HUES48 (cell line): ENCODE measurements around the gene KCNK10.

Experiments
- H3K27ac ChIP-seq: one replicate; pipeline ENCODE4 v1.7.0; 2013; ENCODE audit warnings: low read depth, low read length, inconsistent platforms
- H3K27me3 ChIP-seq: 2 replicates; pipeline ENCODE4 v1.6.1; 2013; ENCODE audit warnings: mild to moderate bottlenecking, low read length; ENCODE audit not compliant: control insufficient read depth, insufficient read depth
- H3K36me3 ChIP-seq: 2 replicates; pipeline ENCODE4 v1.6.1; 2013; ENCODE audit warnings: low read length; ENCODE audit not compliant: control insufficient read depth, insufficient read depth
- H3K4me1 ChIP-seq: 2 replicates; pipeline ENCODE4 v1.6.1; 2013; ENCODE audit warnings: mild to moderate bottlenecking, low read length; ENCODE audit not compliant: control insufficient read depth, insufficient read depth
- H3K4me3 ChIP-seq: 2 replicates; pipeline ENCODE4 v1.5.1; 2013; ENCODE audit warnings: mild to moderate bottlenecking, low read depth, low read length
- H3K9ac ChIP-seq: 2 replicates; pipeline ENCODE4 v1.6.1; 2013; ENCODE audit warnings: mild to moderate bottlenecking, low read depth, low read length, moderate library complexity
- H3K9me3 ChIP-seq: 2 replicates; pipeline ENCODE4 v1.6.1; 2013; ENCODE audit warnings: low read length; ENCODE audit not compliant: control insufficient read depth, insufficient read depth

Gene KCNK10

DNA sequence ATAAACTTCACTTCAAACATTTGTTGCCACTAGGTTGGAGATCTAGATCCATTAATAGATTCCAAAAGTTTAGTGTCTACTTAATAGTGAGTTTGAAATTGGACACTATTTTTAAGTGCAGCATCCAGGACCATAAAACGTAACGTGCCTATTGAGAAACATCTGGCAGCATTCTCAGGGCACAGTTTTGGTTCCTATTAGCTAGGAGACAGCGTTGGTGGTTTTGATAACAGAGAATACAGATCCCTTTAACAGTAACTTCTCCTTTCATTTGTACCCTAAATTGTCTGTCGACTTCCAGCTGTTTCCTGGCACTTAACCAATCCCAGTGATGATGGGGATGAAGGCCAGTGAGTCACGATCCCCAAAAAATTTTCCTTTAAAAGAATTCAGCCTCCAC lies 25.8 kb downstream of the KCNK10 start:
- Histone ChIP-seq H3K9me3 (no peaks in the 10 kb centered on the region), H3K4me1 (no peaks in the 10 kb centered on the region), H3K27me3 (no peaks in the 10 kb centered on the region), H3K9ac (no peak overlapping the region), H3K36me3 (no peaks in the 10 kb centered on the region), H3K27ac (no peak overlapping the region), H3K4me3 (no peak overlapping the region)

DNA sequence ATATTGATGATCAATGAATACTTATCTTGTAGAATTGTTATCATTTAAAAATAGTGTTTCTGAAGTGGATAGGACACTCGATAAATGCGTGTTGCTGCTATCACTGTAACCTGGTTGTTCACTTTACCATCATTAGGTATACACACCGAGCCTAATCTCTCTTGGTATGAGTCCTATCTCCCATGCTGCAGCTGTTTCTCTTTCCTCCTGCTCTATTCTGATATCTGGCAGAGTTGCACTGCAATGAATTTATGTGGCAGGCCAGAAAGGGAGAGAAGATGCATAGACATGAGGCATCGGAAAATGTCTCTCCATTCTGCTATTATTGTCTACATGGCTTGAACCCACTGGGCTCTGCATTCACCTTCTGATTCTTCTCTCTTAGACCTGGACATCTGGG lies 26.7 kb downstream of the KCNK10 start:
- H3K9ac ChIP-seq = no peak overlapping the region
- H3K4me1 ChIP-seq = no peaks in the 10 kb centered on the region
- no peak overlapping the region for H3K4me3 ChIP-seq
- no peaks in the 10 kb centered on the region for H3K27me3 ChIP-seq
- no peaks in the 10 kb centered on the region for H3K9me3 ChIP-seq
- H3K36me3 ChIP-seq = no peaks in the 10 kb centered on the region
- H3K27ac ChIP-seq = no peak overlapping the region

DNA sequence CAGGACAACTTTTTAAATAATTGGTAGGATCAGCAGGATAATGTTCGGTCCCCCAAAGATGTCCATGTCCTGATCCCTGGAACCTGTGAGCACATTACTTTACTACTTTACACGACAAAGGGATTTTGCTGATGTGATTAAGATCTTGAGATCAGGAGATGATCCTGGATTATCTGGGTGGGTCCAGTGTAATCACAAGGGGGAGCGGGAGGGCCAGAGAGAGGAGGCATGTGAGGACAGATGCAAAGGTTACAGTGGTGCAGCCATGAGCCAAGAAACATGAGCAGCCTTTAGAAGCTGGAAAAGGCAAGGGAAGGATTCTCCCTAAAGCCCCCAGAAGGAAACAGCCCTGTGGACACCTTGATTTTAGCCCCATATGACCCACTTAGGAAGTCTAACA lies 33.1 kb downstream of the KCNK10 start:
- no peaks in the 10 kb centered on the region for H3K4me1 ChIP-seq
- no peak overlapping the region for H3K4me3 ChIP-seq
- no peaks in the 10 kb centered on the region for H3K9me3 ChIP-seq
- H3K9ac ChIP-seq = no peak overlapping the region
- no peak overlapping the region for H3K27ac ChIP-seq
- no peaks in the 10 kb centered on the region for H3K36me3 ChIP-seq
- no peaks in the 10 kb centered on the region for H3K27me3 ChIP-seq

DNA sequence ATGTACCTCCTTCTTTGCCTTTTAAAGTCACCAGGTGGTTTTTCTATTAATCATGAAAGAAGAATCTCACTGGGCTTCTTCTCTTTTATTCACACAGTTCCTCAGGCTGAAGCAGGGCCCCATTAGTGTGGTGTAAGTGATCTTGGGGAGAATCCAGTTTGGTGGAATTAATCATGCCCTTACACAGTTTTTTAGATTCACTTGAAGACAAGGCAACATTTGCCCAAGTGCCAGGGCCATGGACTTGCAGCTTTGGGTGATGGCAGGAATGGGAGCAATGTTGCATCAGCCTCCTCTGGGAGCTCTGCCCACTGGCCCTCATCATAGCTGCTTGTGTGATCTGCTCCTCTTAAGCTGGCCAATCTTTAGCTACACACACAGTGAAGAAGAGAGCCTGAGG lies 33.8 kb downstream of the KCNK10 start:
- Histone ChIP-seq H3K9me3 (no peaks in the 10 kb centered on the region), H3K27ac (no peak overlapping the region), H3K36me3 (no peaks in the 10 kb centered on the region), H3K4me3 (no peak overlapping the region), H3K4me1 (no peaks in the 10 kb centered on the region), H3K9ac (no peak overlapping the region), H3K27me3 (no peaks in the 10 kb centered on the region)

DNA sequence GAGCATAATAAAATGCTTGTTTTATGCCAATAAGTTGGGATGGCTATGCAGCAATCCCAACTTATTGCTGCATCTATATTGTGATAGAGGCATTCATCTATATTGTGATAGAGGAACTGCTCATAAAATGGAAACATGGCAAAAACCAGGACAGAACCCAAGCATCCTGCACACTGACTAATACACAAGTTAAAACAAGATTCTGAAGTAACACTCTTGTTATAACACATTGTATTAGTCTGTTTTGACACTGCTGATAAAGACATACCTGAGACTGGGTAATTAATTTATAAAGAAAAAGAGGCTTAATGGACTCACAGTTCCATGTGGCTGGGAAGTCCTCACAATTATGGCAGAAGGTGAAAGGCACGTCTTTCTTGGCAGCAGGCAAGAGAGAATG lies 36.8 kb downstream of the KCNK10 start:
- no peak overlapping the region for H3K9ac ChIP-seq
- no peaks in the 10 kb centered on the region for H3K36me3 ChIP-seq
- H3K27ac ChIP-seq = no peak overlapping the region
- H3K4me3 ChIP-seq = no peak overlapping the region
- H3K27me3 ChIP-seq = no peaks in the 10 kb centered on the region
- H3K4me1 ChIP-seq = no peaks in the 10 kb centered on the region
- H3K9me3 ChIP-seq = no peaks in the 10 kb centered on the region

DNA sequence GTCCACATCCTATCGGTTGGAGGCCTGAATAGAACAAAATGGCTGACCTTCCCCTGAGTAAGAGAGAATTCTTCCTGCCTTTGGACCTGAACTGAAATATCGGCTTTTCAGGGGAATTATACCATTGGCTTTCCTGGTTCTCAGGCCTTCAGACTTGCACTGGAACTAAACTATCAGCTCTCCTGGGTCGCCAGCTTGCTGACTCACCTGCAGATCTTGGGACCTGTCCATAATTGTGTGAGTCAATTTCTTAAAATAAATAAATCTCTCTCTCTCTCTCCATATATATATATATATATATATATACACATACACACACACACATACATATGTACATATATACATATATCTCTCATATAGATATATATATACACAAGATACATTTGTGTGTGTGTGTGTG lies 41.6 kb downstream of the KCNK10 start:
- no peaks in the 10 kb centered on the region for H3K27me3 ChIP-seq
- no peaks in the 10 kb centered on the region for H3K4me1 ChIP-seq
- H3K27ac ChIP-seq = no peak overlapping the region
- no peak overlapping the region for H3K9ac ChIP-seq
- no peaks in the 10 kb centered on the region for H3K9me3 ChIP-seq
- H3K36me3 ChIP-seq = no peaks in the 10 kb centered on the region
- H3K4me3 ChIP-seq = no peak overlapping the region

DNA sequence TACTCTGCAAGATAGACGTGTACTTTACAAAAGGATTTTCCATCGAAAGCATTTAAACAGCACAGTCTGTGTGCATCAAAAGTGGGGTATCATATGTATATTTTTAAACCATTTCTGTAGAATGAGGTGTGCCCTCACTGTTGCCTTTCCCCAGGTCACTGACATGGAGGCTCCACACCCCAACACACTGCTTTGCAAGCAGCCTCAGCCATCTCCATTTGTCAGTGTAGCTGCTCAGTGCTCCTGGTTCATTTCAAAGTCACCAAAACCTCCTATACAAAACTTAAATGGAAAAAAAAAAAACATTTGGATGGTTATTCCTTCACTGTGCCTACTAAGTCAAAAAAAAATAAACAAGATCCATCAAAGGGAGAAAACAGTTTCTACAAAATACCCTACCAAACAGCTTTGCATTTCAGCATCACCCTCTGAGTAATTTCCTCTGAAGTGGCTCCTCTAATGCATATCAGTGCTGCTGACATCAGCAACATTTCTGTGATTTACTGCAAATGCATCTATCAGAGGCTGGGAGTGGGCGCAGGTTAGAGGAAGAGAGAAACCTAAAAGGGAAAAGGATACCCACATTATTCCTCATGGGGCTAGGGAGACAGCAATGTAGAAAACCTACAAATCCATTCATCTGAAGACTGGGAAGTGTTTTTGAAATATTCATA lies 46.0 kb downstream of the KCNK10 start:
- Histone ChIP-seq H3K27me3 (no peaks in the 10 kb centered on the region), H3K27ac (no peak overlapping the region), H3K4me1 (no peaks in the 10 kb centered on the region), H3K9me3 (no peaks in the 10 kb centered on the region), H3K36me3 (no peaks in the 10 kb centered on the region), H3K4me3 (no peak overlapping the region), H3K9ac (no peak overlapping the region)

DNA sequence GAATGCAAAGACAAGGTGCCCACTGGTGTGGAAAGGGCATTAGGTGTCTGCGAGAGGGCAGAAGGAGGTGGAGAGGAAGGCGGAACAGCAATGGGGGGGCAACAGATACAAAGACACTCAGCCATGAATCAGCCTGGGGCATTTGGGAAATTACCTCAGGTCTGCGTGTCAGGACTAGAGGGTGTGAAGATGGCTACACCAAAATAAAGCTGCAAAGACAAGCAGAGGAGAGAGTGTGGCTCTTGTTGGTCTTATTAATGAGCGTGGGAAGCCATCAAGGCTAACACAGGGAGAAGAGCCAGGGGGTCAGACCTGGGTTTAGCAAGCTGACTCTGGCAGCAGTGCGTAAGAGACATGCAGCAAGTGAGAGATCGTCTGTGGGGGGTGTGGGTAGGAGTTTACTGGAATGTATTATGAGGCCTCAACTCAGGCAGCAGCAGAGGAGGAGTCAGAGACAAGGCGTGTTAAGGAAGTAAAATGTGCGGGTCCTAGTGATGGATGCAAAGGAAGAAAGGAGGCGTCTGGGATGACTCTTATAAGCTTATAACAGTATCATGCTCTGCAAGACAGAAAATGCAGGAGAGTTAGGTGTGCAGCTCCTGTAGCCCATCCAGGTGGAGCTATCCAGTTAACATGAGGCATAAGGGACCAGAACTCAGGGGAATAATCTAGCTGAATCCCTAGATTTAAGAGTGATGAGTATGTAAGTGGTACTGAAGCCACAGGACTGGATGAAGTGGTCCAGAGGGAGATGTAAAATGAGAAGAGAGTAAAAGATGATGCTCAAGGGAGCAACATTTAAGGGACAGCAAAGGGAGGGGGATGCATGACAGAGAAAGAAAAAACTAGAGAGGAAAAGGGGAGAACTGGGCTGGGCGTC lies 50.4 kb downstream of the KCNK10 start:
- Histone ChIP-seq H3K27ac (no peak overlapping the region), H3K27me3 (no peaks in the 10 kb centered on the region), H3K9me3 (no peaks in the 10 kb centered on the region), H3K36me3 (no peaks in the 10 kb centered on the region), H3K9ac (no peak overlapping the region), H3K4me3 (no peak overlapping the region), H3K4me1 (no peaks in the 10 kb centered on the region)

DNA sequence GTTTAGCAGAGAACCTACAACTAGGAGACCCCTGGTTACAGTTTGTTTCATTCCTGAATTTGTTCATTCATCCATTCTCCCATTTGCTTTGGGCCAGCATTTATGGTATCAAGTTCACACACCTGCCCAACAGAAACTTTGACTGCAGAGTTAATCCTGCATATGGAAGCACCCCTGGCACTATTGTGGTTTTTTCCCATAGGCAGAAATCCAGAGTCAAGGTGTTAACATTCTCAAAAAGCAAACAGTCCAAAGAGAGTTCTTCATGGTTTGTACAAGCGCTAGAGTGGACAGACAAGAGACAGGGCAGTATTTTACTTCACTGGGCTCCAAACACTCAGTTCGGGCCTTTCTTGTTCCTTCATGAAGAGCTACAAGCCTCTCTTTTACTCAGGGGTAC lies 51.9 kb downstream of the KCNK10 start:
- no peaks in the 10 kb centered on the region for H3K27me3 ChIP-seq
- H3K27ac ChIP-seq = no peak overlapping the region
- H3K4me1 ChIP-seq = no peaks in the 10 kb centered on the region
- no peaks in the 10 kb centered on the region for H3K9me3 ChIP-seq
- H3K36me3 ChIP-seq = no peaks in the 10 kb centered on the region
- no peak overlapping the region for H3K4me3 ChIP-seq
- H3K9ac ChIP-seq = no peak overlapping the region

DNA sequence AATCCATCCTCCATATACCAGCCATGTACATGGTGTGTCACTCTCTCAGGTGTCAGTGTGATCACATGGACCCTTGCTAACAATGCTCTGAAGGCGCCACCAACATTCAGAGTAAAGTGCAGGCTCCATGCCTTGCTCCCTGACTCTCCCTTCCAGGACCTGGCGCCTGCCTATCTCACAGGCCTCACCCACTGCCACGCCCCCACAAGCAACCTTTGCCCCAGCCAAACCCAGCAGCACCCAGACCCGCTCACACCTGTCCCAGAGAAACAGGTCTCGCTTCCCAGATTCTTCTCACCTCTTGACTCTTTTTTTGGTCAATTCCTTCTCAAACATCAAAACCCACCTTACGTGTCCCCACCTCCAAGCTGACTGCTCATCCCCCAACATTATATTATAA lies 52.3 kb downstream of the KCNK10 start:
- no peak overlapping the region for H3K27ac ChIP-seq
- H3K36me3 ChIP-seq = no peaks in the 10 kb centered on the region
- H3K27me3 ChIP-seq = no peaks in the 10 kb centered on the region
- H3K9me3 ChIP-seq = no peaks in the 10 kb centered on the region
- H3K4me3 ChIP-seq = no peak overlapping the region
- H3K9ac ChIP-seq = no peak overlapping the region
- H3K4me1 ChIP-seq = no peaks in the 10 kb centered on the region

DNA sequence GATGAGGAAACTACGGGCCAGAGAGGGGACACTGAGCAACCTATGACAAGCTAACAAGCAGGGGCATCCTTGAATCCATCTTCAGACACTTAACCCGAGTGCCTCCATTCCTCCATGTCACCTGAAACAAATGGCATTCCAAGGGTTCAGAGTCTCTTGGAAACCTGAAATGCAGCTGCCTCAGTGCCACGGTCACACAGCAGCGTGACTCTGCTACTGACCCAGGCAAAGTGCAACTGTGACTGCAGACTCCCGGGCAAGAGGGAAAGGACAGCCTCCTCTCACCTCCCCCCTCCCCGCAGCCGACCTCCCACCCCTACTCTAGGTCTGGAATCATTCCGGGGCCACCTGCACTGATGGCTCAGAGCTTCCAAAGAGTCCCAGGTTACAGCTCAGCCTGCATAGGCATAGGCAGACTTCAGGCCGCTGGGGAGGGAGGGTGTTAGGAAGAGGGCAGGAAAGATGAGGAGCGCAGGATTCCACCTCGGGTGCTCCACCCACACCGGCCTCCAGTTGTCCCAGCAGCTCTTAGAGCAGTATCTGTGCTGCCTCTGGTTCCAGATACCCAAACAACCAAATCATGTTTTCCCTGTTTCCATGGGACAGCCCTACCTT lies 53.2 kb downstream of the KCNK10 start:
- Histone ChIP-seq H3K4me1 (no peaks in the 10 kb centered on the region), H3K36me3 (no peaks in the 10 kb centered on the region)

More for the DNA sequence above, 53.2 kb downstream of the KCNK10 start:
- no peaks in the 10 kb centered on the region for H3K27me3 ChIP-seq
- H3K9me3 ChIP-seq = no peaks in the 10 kb centered on the region
- no peak overlapping the region for H3K9ac ChIP-seq
- H3K27ac ChIP-seq = no peak overlapping the region
- H3K4me3 ChIP-seq = no peak overlapping the region
